Activated T-cell treated with anti-CD3 and anti-CD28 coated beads for 24 hours (primary cell): Measurements from ENCODE around the gene MOB3C.

Experiments used
- DNase-seq: peaks from one replicate; pipeline ENCODE4 v3.0.0-alpha.2; 2020; ENCODE audit warnings: low read depth

MOB3C gene

GRCh38 chr1:46605232-46605631 lies 11.4 kb downstream of the MOB3C start:
- DNase-seq = no peak

DNA sequence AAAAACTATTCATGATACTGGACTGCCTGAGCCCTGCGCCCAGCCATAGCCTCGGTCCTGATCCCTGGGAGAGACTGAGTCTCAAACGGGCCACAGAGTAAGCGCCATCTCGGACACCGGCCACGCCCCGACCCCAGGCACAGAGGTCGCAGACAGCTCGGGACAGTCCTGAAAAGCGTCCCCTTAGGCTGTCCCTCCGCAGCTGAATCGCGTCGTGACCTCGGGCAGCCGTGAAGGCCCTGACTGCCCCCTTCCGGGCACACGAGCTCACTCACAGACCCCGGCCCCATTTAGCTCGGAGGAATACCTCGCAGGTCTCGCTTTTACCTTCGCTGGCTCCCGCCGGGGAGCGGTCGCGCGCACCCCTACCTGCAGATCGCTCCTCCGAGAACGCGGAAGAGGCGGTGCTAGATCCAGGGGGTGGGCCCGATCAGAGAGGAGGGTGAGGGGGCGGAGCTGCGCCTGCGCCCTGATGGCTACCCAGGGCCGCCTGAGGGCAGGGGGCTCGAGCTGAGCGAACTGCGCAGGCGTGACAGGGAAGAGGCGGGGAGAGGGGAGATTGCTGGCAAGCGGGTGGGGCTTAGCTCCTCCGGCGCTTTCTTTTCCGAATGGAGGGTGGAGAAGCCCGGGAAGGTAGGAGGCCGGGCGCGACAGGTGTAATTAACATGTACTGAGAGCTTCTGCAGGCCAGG lies 12.6 kb downstream of the MOB3C start, which contains the start of gene MKNK1:
TSS of gene MKNK1 (minus strand) at position 411 of the 692 bp plus-strand sequence. CDS start 20,941 bp downstream, outside the sequence.
- DNase-seq = peak; percentile 97

DNA sequence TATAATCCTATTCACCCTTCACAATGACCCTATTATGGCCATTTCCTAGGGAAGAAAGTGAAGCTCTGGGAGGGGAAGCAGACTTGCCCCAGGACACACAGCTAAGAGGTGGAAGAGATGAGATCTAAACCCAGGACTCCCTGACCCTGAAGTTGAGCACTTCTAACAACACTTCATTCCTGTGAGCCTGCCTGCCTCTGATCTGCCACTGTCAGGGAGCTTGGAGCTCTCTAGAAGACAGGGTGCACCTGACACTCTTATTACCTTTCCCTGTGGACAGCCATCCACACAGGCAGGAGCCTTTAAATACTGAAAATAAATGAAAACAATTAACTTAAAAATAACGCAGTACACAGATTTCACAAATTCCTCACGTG lies 13.1 kb downstream of the MOB3C start:
- no peak for DNase-seq

GRCh38 chr1:46601257-46602007 lies 15.2 kb downstream of the MOB3C start:
- DNase-seq = no peak

DNA sequence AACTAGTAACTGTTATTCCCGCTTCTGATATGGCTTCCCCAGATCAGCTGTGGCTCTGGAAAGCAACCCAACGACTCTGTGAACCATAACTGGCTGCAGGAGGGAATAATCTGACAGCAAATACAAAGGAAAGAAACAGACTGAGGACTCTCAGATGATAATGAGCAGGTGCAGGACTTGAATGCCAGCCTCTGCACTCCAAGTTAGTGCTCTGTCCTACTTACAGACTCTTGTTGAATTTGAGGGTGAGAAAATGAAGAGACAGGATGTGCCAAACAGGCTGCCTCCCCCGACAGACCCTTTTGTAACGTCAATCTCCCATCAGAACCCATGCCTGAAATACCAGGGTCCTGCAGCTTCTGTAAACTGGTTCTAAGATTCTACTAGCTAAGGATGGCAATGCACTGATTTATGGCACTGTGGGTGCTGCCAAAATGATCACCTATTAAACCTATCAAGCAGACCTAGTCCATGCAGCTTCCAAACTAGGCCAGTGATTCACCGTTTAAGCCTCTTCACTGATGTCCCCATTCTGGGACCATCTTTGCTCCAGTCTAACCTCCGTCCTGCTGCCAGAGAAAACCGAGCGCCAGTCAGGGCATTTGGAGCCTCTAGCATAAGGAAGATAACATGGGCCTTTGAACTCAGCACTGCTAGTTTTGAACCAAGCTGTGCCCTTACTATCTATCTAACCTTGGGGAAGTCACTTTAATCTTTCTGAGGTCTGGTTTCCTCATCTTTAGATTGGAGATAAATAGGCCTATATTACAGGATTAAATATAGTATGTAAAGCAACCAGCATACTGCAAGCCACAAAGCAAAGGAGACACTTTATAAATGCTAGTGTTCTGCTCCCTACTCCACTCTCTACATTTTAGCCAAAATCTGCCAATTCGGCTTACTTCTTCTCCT lies 17.3 kb downstream of the MOB3C start:
- DNase-seq = no peak

GRCh38 chr1:46596846-46597245 lies 19.8 kb downstream of the MOB3C start:
- no peak for DNase-seq

- no peak for DNase-seq
Observed at GRCh38 chr1:46596036-46596435, 20.6 kb downstream of the MOB3C start.

GRCh38 chr1:46595127-46595526 lies 21.5 kb downstream of the MOB3C start:
- DNase-seq = no peak

GRCh38 chr1:46594063-46594462 lies 22.5 kb downstream of the MOB3C start:
- no peak for DNase-seq

DNA sequence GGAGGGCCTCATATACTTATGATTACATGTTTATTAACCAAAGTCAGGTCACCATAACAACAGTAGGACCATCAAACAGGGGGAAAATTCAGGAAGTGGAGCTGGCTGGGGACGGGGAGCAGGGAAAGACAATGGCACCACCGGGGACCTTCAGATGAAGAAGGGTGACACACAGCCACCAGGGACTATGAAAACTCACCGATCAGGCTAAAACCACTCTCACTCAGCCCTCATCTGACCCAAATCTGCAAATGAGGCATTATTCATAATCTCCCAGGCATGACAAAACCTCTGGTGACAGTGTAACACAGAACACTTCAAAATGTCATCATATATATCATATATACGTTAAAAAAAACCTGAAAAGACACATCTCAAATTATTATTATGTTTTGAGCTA lies 23.8 kb downstream of the MOB3C start:
- DNase-seq = no peak

DNA sequence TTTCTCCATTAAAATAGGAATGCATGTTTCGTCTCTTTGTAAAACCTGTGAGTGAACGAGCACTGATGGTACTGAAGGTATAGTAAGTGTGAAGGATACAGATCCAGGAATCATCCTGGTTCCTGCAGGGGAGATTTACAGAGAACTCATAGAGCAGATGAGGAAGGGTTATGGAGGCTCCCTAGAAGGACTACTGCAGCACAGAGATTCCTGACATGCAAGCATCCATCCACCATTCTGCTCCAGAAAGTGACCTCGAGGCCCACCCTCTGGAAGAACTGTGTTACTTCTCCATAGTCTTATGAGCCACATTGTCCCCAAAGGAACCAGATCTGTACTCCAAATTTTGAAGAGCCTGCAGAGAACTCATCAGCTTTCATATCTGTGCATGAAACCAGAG lies 27.1 kb downstream of the MOB3C start:
- DNase-seq = no peak

DNA sequence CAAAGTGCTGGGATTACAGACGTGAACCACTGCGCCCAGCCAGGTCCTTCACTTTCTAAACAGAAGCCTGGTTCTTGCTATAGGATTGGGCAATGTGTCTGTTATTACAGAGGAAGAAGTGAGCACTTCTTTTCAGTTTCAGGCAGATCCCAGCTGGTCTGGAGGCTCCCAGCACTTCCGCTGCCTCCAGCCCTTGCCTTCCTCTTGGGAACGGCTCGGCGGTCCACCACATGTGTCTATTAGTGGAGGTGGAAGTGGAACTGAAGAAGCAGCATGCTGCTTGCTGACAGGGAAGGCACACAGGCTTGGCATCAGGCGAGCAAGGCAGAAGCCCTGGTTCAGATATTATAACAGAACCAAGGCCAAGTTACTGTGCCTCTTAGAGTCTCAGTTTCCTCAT lies 29.5 kb downstream of the MOB3C start:
- DNase-seq = no peak

GRCh38 chr1:46585312-46585938 lies 31.2 kb downstream of the MOB3C start:
- no peak for DNase-seq

DNA sequence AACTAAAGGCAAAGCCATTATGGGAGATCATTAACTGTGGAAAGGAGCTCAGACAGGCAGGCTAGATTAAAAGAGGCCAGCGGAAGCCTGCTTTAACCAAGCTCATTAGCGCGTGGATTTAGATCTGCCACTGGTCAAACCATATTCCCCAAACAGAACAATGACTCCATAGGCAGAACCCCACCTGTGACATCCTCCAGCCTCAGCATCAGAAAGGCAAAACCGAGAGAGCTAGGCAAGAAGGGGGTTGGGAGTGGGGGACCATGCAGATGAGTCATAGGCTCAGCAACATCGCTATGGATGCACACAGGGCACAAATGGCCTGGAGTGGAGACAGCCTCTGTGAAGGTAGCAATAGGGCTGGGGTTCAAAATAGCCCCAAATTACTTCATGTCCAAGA lies 33.1 kb downstream of the MOB3C start:
- no peak for DNase-seq

DNA sequence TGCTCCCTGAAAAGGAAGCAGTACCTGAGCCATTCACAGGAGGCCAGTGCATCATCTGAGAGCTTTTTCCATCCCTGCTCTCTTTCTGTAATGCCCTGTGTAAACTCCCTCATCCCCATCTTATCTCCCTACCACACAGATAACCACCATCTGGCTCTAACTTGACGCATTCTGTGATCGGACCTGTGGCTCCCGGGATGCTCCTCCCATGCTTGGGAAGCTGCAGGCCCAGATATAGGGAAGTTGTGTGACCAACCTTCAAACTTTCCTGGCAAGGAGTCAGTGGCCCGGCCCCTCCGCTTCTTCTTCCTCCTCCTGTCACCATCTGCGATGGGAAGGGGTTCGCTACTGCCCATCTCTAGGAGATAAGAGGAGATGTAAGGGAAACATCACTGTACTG lies 33.6 kb downstream of the MOB3C start:
- no peak for DNase-seq

- DNase-seq = no peak
Observed at GRCh38 chr1:46581681-46582455, 34.7 kb downstream of the MOB3C start.

- no peak for DNase-seq
Observed at GRCh38 chr1:46580140-46580903, 36.3 kb downstream of the MOB3C start.

- no peak for DNase-seq
Observed at GRCh38 chr1:46577671-46578070, 38.9 kb downstream of the MOB3C start.

DNA sequence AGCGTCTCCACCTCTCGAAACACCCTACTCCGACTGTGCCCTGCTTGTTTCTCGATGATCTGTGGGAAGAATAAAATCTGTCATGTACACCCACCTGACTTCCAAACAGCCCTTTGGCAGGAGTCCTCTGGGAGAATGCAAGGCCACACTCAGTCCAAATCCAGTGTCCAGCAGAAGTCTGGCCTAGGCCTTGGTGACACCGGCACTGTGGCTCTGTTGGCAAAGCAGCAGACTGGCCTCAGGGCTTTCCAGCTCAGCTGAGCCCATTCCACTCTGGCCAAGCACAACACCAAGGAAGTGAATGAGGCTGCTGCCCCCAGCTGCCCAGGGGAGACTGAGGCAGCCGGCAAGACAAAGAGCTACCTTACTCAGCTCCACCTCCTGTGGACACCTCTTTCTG lies 40.0 kb downstream of the MOB3C start:
- no peak for DNase-seq

DNA sequence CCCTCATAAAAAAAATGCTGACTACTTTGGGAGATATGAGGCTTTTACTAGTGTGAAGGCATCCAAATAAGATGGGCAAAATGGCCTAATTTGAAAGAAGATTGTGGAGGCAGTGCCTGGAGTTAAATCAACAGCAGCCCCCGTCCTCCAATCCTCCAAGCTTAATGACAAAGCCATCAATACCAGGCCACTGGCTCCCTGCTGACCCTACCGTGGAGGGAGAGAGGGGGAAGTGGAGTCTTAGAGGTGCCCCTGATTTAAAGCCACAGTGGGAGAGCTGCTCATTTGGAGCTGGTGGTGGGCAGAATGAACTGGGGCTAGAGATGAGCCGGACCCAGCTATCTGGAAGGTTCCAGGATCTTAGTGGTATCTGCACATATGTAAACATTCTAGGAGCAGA lies 40.8 kb downstream of the MOB3C start:
- no peak for DNase-seq

- DNase-seq = no peak
Observed at GRCh38 chr1:46575300-46575699, 41.3 kb downstream of the MOB3C start.
